ENCODE data around the gene MAP2K3.

- TF ChIP-seq CTCF (conservative IDR thresholded peaks at IDR 0.05 in 1 of 2, IDR thresholded peaks at IDR 0.05 in 1 of 2; ENCODE audit: low read depth in 1 of 2, low read length in 2 of 2) (no peak), EZH2 (IDR thresholded peaks at IDR 0.05; ENCODE audit: low read length, missing control alignments) (no peak)
Measured at GRCh38 chr17:21249086-21249795, 35.3 kb upstream of the MAP2K3 start.
